C1 segment of cervical spinal cord (tissue), 14 donors: Measurements from ENCODE around the gene DAGLA.
"Not testable (repeated sequence)": the region's sequence is repeated elsewhere in the genome, so short reads cannot be mapped to it uniquely, and the experiment has no call there.

Experiments used
- DNase-seq, 14 donors: peaks; one replicate each; lab custom pipeline; 2025; lab: John Stamatoyannopoulos, UW

Gene DAGLA

DNA sequence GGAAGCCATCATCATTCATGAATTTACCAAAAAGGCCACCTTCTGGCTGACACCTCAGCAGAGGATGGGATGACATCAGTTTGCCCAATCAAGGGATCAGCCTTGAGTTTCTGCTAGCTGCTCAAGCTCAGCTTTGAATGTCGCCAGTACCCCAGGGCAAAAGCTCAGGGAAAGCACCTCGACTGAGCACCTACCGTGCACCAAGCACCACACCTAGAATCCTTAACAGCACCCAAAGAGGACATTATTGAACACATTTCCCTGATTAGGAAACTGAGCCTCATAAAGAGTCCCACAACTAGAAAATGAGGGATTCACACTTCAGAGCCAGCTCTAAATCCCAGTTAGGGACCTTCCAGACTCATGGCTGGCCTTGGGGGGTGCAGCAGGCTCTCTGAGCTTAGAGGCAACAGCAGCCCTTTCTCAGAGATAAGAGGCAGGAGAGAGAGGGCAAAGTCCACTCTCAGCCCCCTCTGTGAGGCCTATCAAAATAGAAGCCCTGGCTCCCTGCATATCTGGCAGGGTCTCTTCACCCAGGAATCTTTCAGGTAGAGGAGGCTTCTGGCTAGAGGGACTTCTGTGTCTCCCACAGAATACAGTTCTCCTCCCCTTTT lies 13.4 kb upstream of the DAGLA start:
- DNase-seq = no peak

DNA sequence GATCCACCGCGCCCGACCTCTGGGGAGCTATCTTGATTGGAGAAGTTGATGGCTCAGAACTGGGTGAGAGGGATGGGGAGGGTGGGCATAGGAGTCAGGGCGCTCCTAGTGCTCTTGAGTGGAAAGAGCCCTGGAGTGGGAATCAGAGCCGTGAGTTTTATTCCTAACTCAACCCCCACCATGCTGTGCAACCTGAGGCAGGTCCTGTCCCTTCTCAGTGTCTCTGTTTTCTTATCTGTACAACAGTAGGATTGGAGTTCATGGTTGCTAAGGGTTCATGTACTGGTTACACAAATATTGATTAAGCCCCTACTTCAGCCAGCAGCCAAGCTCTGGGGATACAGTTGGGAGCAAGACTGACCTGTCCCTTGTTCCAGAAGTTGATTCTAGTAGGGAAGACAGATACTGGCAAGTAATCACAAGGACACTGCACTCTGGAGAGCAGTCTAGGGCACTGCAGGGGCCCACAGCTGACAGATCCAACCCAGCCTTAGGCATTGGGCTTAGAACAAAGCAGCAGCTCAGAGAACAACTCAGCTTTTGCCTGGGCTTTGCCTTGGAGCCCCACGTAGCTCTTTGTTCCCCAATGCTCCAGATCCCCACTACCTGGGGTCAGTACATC lies 12.4 kb upstream of the DAGLA start:
- DNase-seq = no peak

DNA sequence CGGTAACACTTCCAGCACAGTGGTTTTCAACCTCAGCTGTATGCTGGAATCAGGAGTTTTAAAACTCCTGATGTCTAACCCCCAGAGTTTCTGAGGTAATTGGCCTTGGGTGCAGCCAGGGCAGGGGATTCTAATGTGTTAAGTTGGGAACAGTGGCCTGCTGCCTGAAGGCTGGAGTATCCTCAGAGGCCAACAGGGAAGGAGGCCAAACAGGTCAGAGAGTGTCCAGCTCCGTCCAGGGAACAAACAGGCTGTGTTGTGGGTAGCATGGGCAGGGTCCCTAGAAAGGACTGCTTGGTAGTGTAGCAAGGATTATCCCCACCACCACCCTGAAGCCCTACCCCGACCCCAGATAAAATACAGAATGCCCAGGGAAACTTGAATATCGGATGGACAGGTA lies 10.8 kb upstream of the DAGLA start:
- DNase-seq = peak in 1 of 14 donors; percentile 12

DNA sequence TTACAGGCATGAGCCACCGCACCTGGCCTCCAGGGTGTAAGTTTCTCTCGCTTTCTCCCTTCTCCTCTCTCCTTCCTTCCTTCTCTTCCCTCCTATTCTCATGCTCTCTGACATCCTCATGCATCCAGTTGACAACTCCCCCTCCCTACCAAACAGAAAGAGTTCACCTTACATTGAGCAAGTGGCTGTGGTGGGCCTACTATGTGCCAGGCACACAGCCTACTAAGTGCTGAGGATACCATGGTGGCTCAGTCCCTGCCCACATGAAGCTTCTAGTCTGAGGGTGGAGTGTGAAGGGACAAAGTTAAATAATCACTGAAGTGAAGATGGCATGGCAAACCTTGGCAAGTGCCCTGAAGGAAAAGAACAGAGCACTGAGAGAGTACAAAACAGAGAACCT lies 9.6 kb upstream of the DAGLA start:
- DNase-seq = no peak

DNA sequence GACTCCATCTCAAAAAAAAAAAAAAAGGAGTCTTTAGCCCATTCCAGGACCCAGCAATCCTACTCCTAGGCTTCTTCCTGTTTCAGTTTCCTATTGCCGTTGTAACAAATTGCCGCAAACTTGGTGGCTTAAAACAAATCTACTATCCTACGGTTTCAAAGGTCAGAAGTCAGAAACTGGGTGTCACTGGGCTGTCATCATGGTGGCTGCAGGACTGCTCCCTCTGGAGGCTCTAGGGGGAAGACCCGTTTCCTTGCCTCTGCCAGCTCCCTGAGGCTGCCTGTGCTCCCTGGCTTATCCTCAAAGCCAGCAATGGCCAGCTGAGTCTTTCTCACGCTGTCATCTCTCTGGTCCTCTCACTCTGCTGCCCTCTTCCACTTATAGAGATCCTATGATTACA lies 8.7 kb upstream of the DAGLA start:
- DNase-seq = no peak

DNA sequence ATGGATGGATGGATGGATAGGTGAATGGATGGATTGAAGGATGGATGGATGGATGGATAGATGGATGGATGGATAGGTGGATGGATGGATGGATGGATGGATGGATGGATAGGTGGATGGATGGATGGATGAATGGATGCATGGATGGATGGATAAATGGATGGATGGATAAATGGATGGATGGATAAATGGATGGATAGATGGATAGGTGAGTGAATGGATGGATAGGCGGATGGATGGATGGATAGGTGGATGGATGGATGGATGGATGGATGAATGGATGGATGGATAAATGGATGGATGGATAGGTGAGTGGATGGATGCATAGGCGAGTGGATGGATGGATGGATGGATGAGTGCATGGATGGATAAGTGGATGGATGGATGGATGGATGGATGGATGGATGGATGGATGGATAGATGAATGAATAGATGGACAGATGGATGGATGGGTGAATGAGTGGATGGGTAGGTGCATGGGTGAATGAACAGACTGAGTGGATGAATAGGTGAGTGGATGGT lies 6.2 kb upstream of the DAGLA start:
- not testable (repeated sequence) for DNase-seq

DNA sequence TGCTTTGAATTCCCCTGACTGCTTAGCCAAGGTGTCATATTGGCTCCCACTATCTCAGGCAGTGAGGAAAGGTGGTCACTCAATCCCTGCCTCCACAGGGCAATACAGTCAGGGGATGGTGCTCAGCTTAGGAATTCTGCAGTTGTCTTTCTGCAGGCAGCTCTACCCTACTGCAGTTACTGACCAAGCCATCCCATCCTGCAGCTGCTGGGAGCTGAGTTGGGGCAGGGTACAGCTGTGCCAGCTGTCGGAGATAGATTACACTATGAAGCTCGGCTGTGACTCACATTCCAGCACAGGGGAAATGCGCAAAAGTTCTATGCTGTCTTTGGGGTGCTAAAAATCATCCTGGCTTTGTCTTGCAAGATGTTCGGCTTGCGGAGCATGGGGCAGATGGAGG lies 4.4 kb upstream of the DAGLA start:
- DNase-seq = no peak

DNA sequence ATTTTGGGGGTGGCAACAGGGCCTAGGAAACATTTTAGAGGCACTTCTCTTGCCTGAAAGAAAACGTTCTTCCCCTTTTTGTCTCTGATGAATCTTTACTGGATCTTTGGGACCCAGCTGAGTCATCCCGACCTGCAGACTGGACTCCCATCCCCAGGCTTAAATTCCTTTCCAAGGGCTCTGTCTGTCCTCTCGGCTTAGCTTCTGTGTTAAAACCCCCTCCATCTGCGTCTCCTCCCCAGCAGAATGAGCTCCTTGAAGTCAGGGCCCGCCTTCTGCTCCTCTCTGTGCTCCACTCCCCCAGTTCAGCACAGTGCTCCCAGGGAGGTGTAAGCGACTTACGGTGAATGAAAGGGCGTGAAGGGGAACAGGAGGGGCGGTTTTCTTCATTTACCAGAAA lies 895 bp upstream of the DAGLA start:
- DNase-seq = no peak

DNA sequence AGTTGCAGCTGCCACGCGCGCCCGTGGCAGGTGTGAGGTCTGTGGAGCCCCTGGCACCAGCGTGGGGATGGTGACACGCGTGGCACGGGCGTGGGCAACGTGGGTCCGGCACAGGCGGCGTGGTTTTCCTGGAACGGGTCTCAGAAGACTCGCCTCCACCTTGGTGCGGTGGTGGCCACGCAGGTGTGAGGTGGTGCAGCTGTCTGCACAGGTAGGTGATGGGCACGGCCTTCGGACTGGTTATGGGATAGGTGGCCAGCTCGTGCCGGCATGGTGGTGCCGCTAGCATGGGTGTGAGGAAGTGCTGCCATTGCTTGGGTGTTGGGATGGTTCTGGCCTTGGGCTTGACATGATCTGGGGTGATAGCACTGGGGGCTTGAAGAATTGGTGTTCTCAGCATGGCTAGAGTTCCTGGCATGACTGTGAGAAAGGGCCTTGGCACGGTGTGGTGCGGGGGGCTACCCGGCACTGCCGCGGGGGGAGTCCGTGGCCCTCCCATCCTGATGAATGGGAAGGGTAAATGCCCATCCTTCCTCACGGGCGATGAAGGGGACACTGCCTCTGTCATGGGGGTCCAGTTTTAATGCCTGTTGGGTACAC lies 531 bp downstream of the DAGLA start:
- DNase-seq = no peak

DNA sequence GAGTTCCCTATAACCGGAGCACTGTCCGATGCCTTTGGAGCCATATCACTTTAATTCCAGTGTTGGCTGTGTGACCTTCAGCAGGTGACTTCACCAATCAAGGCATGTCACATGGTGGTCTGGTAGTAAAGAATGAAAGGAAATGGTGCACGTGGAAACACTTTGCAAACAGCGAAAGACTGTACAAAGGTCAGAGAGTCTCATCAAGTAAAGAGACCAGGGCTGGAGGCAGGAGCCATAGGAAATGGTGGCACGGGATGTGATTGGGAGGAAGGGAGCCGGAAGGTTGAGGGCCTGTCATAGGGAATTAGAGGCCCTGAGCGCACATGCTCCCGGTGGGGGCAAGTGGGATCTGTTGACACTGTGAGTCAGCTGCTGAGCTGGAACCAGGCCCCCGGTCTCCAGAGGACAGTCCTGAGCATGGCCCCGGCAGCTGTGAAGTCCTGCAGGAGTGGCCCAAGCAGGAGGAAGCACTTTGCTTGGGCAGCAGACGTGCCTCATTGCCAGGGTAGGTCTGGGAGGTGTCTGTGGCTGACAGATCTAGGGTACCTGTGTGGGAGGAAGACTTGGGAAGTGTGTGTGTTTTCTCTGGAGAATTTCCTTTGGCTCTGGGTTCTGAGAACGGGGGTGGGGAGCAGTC lies 2.0 kb downstream of the DAGLA start:
- DNase-seq = no peak

DNA sequence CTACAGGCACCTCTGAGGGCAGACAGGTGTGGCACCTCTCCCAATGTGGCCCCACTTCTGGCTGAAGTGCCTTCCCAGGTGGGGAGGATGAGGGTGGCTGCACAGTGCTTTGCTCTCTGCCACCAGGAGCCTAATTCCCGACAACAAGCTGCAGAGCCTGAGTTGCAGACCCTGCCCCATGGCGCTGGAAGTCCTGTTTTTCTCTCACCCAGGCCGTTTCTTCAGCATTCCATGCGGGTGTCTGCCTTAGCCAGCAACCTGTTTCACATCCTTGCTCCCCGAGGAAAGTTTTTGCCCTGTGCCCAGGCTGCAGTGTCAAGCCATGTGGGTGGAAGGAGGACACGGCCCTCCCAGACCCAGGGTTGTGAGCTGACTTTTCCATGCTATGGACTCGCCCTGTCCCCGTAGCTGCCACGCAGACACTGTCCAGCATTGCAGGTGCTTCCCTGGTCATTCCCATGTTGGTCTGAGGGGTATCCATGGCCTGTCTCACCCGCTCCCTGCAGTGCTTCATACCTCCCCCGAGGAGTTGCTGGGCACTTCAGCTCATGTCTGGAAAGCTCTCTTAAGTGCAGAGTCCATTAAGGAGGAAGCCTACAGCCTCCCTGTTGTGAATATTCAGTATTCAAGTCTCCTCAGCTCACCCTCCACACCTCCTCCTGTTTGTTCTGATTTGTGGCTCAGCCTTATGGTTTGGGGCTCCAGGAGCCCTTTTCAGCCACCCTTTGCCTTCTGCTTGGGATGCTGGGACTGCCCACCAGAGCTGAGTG lies 2.9 kb downstream of the DAGLA start:
- DNase-seq = no peak

DNA sequence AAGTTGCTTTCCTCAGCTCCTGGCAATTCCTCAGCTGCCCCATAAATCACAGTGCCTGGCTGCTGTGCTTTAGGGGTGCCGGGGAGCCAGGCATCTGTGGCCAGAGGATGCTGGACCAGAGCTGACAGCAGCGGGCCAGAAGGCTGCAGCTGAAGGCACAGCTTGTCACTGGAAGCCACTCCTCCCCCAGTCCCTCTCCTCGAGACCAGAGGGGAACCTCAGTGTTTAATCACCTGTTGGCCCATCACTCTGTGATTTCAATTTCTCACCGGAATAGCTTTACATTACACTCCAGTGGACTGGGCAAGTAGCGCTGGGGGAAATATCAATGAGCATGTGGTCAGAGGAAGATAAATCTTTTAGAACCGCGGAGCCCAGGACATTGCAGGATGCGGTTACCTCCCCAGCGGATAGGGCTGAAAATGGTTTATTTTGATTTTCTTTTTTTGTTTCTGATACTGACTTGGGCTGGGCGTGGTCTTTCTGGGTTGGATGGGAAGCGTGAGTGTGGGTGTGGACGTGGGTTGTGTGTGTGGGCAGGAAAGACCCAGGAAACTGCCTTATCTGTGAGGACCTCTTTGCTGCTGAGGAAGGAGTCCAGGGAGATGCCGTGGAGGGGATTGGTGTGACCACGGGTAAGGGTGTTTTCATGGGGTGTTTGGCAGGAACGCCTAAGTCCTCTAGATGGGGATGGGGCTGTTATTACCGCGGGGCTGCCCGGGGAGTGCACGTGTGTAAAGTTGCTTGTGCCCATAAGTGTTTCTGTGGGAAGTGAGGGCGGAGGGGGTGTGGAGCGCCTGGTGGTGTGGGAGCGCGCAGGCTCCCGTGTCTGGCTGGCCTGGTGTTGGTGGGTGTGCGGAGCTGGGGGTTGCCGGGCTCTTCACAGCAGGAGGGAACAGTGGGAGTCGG lies 4.0 kb downstream of the DAGLA start:
- peak in 2 of 14 donors; percentile 21 to 52 for DNase-seq

DNA sequence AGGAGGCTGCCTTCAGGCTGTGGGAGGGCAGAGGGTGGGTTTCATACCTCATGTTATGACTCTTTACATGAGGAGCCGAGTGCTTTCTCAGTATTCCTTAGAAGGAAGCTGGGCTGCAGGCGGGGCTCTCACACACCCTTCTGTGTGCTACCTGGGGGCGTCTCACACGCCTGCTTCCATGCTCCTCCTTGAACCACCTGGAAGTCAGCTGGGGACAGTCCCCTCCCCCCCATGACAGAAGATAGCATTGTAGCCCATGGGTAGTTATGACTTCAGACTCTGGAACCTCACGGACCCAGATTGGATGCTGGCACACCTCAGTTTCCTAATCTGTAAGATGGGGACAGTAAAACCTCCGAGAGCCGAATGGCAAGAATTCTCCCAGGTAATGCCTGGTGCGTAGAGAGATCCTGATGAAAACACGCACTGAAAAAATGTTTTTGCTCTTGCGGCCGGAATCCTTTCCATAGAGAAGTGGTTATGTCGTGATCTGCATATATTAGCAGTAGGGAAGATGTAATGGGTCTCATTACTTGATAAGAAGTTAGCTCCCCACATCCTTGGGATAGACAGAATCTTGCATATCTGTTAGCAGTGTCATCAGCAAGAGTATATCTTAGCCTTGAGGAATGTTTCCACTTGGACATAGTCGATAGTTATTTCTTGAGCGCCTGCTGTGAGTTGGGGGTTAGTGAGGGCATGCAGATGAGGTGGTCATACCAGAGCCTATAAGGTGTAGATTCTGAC lies 4.9 kb downstream of the DAGLA start:
- DNase-seq = no peak

DNA sequence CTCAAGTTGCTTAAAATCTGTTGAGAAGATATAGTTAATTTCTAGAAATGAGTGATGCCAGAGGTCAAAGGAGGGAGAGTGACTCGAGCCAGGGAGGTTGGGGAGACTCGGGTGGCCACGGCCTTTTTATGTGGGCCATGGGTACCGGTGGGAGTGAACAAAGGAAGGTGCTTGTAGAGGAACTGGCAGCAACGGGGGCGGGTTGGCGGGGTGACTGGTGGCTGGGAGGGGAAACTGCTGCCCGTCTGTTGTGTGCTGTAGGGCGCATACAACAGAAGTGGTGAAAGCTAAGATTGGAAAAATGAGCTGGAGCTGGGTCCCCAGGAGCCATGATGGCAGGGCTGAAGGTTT lies 5.4 kb downstream of the DAGLA start:
- DNase-seq = no peak

DNA sequence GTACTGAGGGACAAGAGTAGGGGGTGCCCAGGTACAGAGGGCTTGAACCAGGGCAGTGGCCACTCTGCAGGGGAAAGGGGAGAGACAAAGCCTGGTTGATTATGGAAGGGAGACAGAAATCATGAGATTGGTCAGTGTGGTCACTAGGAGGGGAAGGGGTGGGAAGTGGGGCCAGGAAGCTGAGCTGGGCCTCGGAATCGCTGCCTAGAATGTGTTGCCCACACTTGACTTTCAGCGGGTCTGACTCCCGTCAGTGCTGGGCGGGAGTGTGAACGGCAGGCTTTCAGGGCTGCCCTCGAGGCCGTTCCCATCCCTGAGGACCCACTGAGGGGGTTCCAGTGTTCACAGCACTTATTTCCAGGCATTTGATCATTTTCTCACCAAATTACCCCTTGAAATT lies 5.9 kb downstream of the DAGLA start:
- DNase-seq = no peak

DNA sequence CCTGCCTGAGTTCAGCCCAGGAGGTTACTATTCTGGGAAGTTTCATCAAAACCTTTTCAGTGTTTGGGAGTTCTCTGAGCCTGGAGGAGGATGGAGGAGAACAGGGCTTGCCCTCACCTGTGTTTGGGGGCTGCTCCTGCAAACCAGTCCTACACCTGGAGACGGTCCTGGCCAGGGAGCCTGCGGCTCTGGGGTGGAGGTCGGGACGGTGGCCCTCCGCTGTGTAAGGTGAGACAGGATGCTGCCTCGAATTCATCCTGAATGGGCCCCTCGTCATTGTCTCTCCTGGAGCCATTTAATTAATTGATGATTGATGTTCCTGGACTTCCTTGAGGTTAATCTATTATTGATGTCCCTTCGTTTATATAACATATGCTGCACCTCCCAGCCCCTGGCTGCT lies 6.3 kb downstream of the DAGLA start:
- DNase-seq = no peak

DNA sequence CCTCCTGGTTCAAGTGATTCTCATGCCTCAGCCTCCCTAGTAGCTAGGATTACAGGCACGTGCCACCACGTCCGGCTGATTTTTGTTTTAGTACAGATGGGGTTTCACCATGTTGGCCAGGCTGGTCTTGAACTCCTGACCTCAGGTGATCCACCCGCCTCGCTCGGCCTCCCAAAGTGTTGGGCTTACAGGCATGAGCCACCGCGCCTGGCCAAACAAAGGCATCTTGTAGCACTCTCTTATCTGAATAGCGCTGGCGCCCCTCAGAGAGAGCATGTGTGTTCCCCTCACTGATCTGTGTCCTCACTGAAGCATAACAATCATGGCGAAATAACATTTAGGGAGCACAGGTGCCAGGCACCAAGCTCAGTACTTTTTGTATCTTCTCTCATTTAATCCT lies 7.2 kb downstream of the DAGLA start:
- DNase-seq = no peak

DNA sequence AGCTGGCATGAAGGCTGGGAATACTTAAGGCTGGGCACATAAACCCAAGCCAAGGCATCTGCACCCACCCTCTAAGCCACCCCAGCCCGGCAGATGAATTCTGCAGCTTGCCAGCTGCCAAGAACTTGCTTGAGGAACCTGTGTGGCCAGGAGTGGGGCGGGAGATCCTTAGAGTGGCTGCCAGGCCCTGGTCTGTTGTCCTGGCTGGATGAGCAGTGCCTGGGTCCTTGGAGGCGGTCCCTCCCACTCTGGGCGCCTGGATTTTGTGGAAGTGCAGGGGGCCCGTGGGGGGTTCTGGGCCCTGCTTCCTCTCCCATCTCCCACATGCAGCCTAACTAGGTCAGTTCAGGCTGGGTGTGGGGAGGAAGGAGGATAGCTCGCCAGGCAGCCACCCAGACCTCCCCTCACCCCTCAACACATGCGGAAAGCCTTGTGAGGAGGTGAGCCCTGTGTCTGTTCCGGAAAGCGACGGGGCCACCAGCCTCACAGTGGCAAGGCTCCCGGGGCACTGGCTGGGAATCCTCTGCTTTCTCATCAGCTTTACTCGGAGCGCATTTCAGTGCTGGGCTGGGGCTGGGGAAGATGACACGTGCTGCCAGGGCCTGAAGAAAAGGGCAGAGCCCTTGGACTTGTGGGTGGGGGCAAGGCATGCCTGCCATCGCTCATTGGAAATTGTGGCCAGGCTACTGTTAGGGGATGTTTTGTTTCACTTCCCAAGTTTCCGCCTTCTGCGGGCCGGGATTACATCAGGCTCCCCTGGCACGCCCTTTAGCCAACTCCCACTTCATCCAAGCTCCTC lies 8.4 kb downstream of the DAGLA start:
- peak in 9 of 14 donors; percentile 42 to 88 (median 69) for DNase-seq

DNA sequence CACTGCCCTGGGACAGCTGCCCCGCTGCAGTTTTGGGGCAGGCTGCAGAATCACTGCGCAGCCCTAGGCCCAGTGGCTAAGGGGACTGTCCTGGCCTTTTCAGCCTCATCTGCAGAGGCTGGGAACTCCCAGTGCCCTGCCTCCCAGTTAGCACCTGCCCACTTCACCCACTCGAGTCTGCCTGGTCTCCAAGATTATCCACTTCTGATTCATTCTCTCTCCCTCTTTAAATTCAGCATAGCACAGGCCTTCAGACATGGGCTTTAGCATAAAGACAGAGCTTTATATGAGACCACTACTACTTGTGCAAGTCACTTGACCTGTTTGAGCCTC lies 8.9 kb downstream of the DAGLA start:
- no peak for DNase-seq
